ENCODE results near the gene AKIP1. TPM values are rescaled to one million over a fixed set of nuclear protein-coding genes. Genes with fewer than 3 reads are reported as not detected.

Gene AKIP1
- total RNA-seq, 1 experiment from 2014 or later: 15.1 TPM

DNA sequence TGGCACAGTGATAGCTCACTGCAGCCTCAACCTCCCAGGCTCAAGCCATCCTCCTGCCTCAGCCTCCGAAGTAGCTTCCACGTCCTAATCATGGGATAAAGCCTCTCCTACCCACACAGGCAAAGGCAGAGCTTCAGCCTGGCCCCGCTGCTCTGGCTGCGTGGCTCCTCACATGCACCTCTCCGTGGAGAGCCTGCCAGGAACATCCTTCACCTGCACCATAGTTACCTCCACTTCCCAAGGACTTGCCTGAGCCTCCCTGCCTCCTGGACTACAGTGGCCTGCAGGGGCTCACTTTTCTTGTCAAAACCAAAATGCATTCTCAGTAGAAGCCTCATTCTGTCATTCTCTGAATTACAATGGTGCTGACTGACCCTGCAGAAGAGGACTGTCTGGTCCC lies 15.2 kb downstream of the AKIP1 start:
- Histone ChIP-seq H4K20me1 (ENCODE audit: insufficient read depth, low read depth, low read length) (no peaks in the 10 kb centered on the region), H3K9me2 (replicated peaks; ENCODE audit: insufficient read depth, low read length) (no peaks in the 10 kb centered on the region), H3K27ac (ENCODE audit: low read length) (no peak overlapping the region), H3K4me3 (ENCODE audit: low read length) (no peak overlapping the region), H3K79me2 (ENCODE audit: low read length) (no peaks in the 10 kb centered on the region), H3K36me3 (ENCODE audit: insufficient read depth, low read length) (no peaks in the 10 kb centered on the region), H3K4me2 (ENCODE audit: low read depth, low read length, poor library complexity, severe bottlenecking) (no peak overlapping the region), H2AFZ (ENCODE audit: low read length) (no peak overlapping the region), H3K27me3 (ENCODE audit: low read length) (no peaks in the 10 kb centered on the region), H3K9ac (ENCODE audit: low read length) (no peak overlapping the region), H3K9me3 (ENCODE audit: low read length) (no peaks in the 10 kb centered on the region), H3K4me1 (ENCODE audit: low read length) (no peaks in the 10 kb centered on the region)
- no peak for DNase-seq

GRCh38 chr11:8927233-8927632 lies 16.2 kb downstream of the AKIP1 start:
- no peak for DNase-seq

GRCh38 chr11:8928205-8928604 lies 17.2 kb downstream of the AKIP1 start:
- no peaks in the 10 kb centered on the region for H3K27me3 ChIP-seq (ENCODE audit: low read length)
- no peaks in the 10 kb centered on the region for H3K36me3 ChIP-seq (ENCODE audit: insufficient read depth, low read length)
- DNase-seq: no peak
- H3K4me1 ChIP-seq (ENCODE audit: low read length): no peaks in the 10 kb centered on the region
- no peak overlapping the region for H3K4me2 ChIP-seq (ENCODE audit: low read depth, low read length, poor library complexity, severe bottlenecking)
- H2AFZ ChIP-seq (ENCODE audit: low read length): no peak overlapping the region
- H3K9ac ChIP-seq (ENCODE audit: low read length): no peak overlapping the region
- H3K9me2 ChIP-seq (replicated peaks; ENCODE audit: insufficient read depth, low read length): no peaks in the 10 kb centered on the region
- no peak overlapping the region for H3K4me3 ChIP-seq (ENCODE audit: low read length)
- no peaks in the 10 kb centered on the region for H4K20me1 ChIP-seq (ENCODE audit: insufficient read depth, low read depth, low read length)
- H3K27ac ChIP-seq (ENCODE audit: low read length): no peak overlapping the region
- H3K79me2 ChIP-seq (ENCODE audit: low read length): no peaks in the 10 kb centered on the region
- H3K9me3 ChIP-seq (ENCODE audit: low read length): no peaks in the 10 kb centered on the region

More at GRCh38 chr11:8927233-8927632, 16.2 kb downstream of the AKIP1 start:
- Histone ChIP-seq H2AFZ (ENCODE audit: low read length) (no peak overlapping the region), H3K9ac (ENCODE audit: low read length) (no peak overlapping the region), H3K9me2 (replicated peaks; ENCODE audit: insufficient read depth, low read length) (no peaks in the 10 kb centered on the region), H3K4me3 (ENCODE audit: low read length) (no peak overlapping the region), H3K9me3 (ENCODE audit: low read length) (no peaks in the 10 kb centered on the region), H3K4me2 (ENCODE audit: low read depth, low read length, poor library complexity, severe bottlenecking) (no peak overlapping the region), H4K20me1 (ENCODE audit: insufficient read depth, low read depth, low read length) (no peaks in the 10 kb centered on the region), H3K4me1 (ENCODE audit: low read length) (no peaks in the 10 kb centered on the region), H3K27ac (ENCODE audit: low read length) (no peak overlapping the region), H3K27me3 (ENCODE audit: low read length) (no peaks in the 10 kb centered on the region), H3K79me2 (ENCODE audit: low read length) (no peaks in the 10 kb centered on the region), H3K36me3 (ENCODE audit: insufficient read depth, low read length) (no peaks in the 10 kb centered on the region)

DNA sequence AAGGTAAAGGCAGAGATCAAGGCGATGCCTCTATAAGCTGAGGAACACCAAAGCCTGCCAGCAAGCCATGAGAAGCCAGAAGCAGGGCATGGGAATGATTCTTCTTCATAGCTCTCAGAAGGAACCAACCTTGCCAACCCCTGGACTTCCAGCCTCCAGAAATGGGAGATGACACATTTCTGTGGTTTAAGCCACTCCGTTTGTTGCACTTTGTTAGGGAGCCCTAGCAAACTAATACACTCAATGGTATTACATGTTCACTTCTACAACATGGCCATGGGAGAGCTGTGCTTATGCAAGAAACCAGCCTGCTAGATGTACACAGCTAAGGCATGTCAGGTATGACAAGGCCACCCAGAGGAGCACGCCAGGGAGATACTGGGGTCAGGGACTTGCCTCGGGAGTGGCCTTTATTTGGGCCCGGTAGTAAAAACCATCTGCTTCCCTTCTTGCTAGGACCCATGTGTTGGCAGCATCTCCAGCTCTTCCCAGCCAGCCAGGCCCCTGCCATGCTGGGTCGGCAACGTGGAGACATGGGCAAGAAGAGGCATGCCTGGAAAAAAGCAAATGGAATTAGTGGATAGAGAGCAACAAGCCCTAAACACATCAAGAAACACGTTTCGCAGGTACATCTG lies 18.1 kb downstream of the AKIP1 start:
- H4K20me1 ChIP-seq (ENCODE audit: insufficient read depth, low read depth, low read length): no peaks in the 10 kb centered on the region

DNA sequence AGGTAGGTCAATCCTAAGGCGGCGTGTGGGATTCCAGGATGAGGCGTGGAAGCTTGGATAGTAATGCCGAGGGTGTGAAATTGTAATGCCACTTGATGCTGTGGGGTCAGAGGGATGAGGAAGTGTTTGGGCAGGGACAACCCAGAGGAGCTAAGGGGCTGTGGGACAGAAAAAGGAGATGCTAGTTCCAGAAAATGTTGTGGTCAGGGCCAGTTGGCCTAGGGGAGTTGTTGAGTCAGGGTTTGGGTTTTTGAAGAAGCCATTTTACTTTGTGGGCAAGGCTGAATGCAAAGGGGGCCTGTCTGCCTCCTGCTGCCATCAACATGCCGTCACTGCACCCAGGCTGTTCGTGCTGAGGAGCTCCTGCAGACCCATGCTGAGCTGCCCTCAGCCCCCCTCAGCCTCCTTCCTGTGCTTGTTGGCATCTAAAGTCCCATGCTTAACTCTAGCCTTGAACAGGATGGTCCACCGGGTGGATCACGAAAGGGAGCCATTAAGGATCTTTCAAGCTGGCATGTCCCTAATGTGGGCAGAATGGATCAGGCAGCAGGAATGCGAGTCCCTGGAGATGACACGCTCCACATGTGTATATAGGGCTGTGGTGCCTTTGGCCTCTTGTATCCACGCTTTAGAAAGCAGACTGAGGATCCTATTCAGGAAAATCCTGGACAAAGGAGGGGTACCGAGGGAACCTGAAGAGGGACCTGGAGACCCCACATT lies 19.6 kb downstream of the AKIP1 start:
- Histone ChIP-seq H3K79me2 (ENCODE audit: low read length) (no peaks in the 10 kb centered on the region), H3K9me3 (ENCODE audit: low read length) (no peaks in the 10 kb centered on the region), H3K36me3 (ENCODE audit: insufficient read depth, low read length) (no peaks in the 10 kb centered on the region), H3K27ac (ENCODE audit: low read length) (no peak overlapping the region), H3K4me3 (ENCODE audit: low read length) (no peak overlapping the region), H3K4me2 (ENCODE audit: low read depth, low read length, poor library complexity, severe bottlenecking) (no peak overlapping the region), H2AFZ (ENCODE audit: low read length) (no peak overlapping the region), H3K9ac (ENCODE audit: low read length) (no peak overlapping the region), H3K9me2 (replicated peaks; ENCODE audit: insufficient read depth, low read length) (no peaks in the 10 kb centered on the region), H3K27me3 (ENCODE audit: low read length) (no peaks in the 10 kb centered on the region), H4K20me1 (ENCODE audit: insufficient read depth, low read depth, low read length) (no peaks in the 10 kb centered on the region), H3K4me1 (ENCODE audit: low read length) (no peaks in the 10 kb centered on the region)
- no peak for DNase-seq

More for the DNA sequence above, 18.1 kb downstream of the AKIP1 start:
- Histone ChIP-seq H3K9ac (ENCODE audit: low read length) (no peak overlapping the region), H3K79me2 (ENCODE audit: low read length) (no peaks in the 10 kb centered on the region), H3K9me2 (replicated peaks; ENCODE audit: insufficient read depth, low read length) (no peaks in the 10 kb centered on the region), H2AFZ (ENCODE audit: low read length) (no peak overlapping the region), H3K4me3 (ENCODE audit: low read length) (no peak overlapping the region), H3K36me3 (ENCODE audit: insufficient read depth, low read length) (no peaks in the 10 kb centered on the region), H3K27me3 (ENCODE audit: low read length) (no peaks in the 10 kb centered on the region), H3K4me2 (ENCODE audit: low read depth, low read length, poor library complexity, severe bottlenecking) (no peak overlapping the region), H3K27ac (ENCODE audit: low read length) (no peak overlapping the region), H3K4me1 (ENCODE audit: low read length) (no peaks in the 10 kb centered on the region), H3K9me3 (ENCODE audit: low read length) (no peaks in the 10 kb centered on the region)
- no peak for DNase-seq

DNA sequence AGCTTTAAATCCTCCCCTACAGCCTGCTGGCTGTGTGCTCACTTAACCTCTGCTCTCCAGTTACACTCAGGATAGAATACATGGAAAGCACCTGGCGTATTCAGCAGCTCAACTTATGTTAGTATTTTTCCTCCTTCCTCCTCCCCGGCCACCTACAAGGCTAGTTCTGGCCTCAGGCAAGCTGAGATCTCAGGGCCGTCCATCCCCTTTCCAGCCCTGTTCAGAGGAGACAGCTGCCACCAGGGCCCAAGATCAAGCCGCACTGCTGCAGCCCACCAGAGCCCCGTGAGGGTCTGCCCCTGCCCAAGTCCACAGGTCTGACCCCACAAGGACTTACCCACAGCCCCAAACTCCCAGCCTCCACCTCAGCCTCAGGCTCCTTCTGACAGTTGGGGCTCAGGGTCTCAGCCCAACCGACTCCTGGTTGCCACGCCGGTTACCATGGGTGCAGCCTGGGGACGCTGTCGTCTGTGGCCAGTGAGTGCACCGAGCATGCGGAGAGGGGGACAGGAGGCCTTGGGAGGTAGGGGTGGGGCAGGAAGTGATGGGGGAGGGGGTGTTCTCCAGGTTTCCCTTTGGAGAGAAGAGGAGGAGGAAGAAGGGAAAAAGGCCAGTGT lies 21.7 kb downstream of the AKIP1 start, which contains the start of gene C11orf16:
C11orf16 (minus strand) TSS at position 384 of the 617 bp plus-strand sequence. CDS start 639 bp downstream, outside the sequence.
- Histone ChIP-seq H3K9ac (ENCODE audit: low read length) (no peak within 1 kb of the TSS), H4K20me1 (ENCODE audit: insufficient read depth, low read depth, low read length) (no peaks in the 10 kb centered on the region), H3K9me2 (replicated peaks; ENCODE audit: insufficient read depth, low read length) (no peaks in the 10 kb centered on the region), H3K4me1 (ENCODE audit: low read length) (no peaks in the 10 kb centered on the region), H3K4me3 (ENCODE audit: low read length) (no peak within 1 kb of the TSS), H3K36me3 (ENCODE audit: insufficient read depth, low read length) (no peaks in the 10 kb centered on the region), H3K27me3 (ENCODE audit: low read length) (no peaks in the 10 kb centered on the region), H3K9me3 (ENCODE audit: low read length) (no peaks in the 10 kb centered on the region), H2AFZ (ENCODE audit: low read length) (no peak within 1 kb of the TSS), H3K27ac (ENCODE audit: low read length) (no peak within 1 kb of the TSS), H3K79me2 (ENCODE audit: low read length) (no peaks in the 10 kb centered on the region), H3K4me2 (ENCODE audit: low read depth, low read length, poor library complexity, severe bottlenecking) (no peak within 1 kb of the TSS)
- DNase-seq: no peak

- DNase-seq: no peak
- Histone ChIP-seq H4K20me1 (ENCODE audit: insufficient read depth, low read depth, low read length) (no peaks in the 10 kb centered on the region), H3K27me3 (ENCODE audit: low read length) (no peaks in the 10 kb centered on the region), H3K4me1 (ENCODE audit: low read length) (no peaks in the 10 kb centered on the region), H3K36me3 (ENCODE audit: insufficient read depth, low read length) (no peaks in the 10 kb centered on the region), H3K27ac (ENCODE audit: low read length) (no peak overlapping the region), H3K9ac (ENCODE audit: low read length) (no peak overlapping the region), H3K9me3 (ENCODE audit: low read length) (no peaks in the 10 kb centered on the region), H2AFZ (ENCODE audit: low read length) (no peak overlapping the region), H3K4me3 (ENCODE audit: low read length) (no peak overlapping the region), H3K9me2 (replicated peaks; ENCODE audit: insufficient read depth, low read length) (no peaks in the 10 kb centered on the region), H3K4me2 (ENCODE audit: low read depth, low read length, poor library complexity, severe bottlenecking) (no peak overlapping the region), H3K79me2 (ENCODE audit: low read length) (no peaks in the 10 kb centered on the region)
Measured at GRCh38 chr11:8933931-8934330, 22.9 kb downstream of the AKIP1 start.

GRCh38 chr11:8934742-8935488 lies 23.9 kb downstream of the AKIP1 start:
- Histone ChIP-seq H2AFZ (ENCODE audit: low read length) (no peak overlapping the region), H3K4me2 (ENCODE audit: low read depth, low read length, poor library complexity, severe bottlenecking) (no peak overlapping the region)

More at GRCh38 chr11:8934742-8935488, 23.9 kb downstream of the AKIP1 start:
- Histone ChIP-seq H3K36me3 (ENCODE audit: insufficient read depth, low read length) (no peaks in the 10 kb centered on the region), H3K79me2 (ENCODE audit: low read length) (no peaks in the 10 kb centered on the region), H4K20me1 (ENCODE audit: insufficient read depth, low read depth, low read length) (no peaks in the 10 kb centered on the region), H3K9ac (ENCODE audit: low read length) (no peak overlapping the region), H3K27ac (ENCODE audit: low read length) (no peak overlapping the region), H3K27me3 (ENCODE audit: low read length) (no peaks in the 10 kb centered on the region), H3K4me1 (ENCODE audit: low read length) (no peaks in the 10 kb centered on the region), H3K9me3 (ENCODE audit: low read length) (no peaks in the 10 kb centered on the region), H3K9me2 (replicated peaks; ENCODE audit: insufficient read depth, low read length) (no peaks in the 10 kb centered on the region), H3K4me3 (ENCODE audit: low read length) (no peak overlapping the region)
- DNase-seq: no peak

All from Karpas-422 (cell line).